Measurements from ENCODE around the gene HOXD9. TPM values are rescaled to one million over a fixed set of nuclear protein-coding genes. Genes with fewer than 3 reads are reported as not detected.
A peak's percentile ranks its signal among the peaks of the same experiment; 100 is the strongest.

Gene HOXD9
- polyA plus RNA-seq, 1 of the 3 experiments (the other 2 are of a cell fraction): 4.8 TPM

GRCh38 chr2:176087330-176088047 is 35.0 kb upstream of the HOXD9 start:
- Histone ChIP-seq H3K27me3 (ENCODE audit: insufficient read depth) (peaks cover 97% of the 10 kb centered on the region), H4K20me1 (ENCODE audit: insufficient read depth) (0 out of 2 replicates have a peak, but pooled peaks cover 8% of the 10 kb centered on the region), H3K4me3 (ENCODE audit: low read depth in 2 of 2, low read length in 1 of 2) (peak overlapping the region; percentile 40 to 52; a peak in 2 of 4 replicates), H3K4me2 (peak overlapping the region; percentile 66), H3K9ac (no peak overlapping the region), H3K27ac (ENCODE audit: low read depth in 2 of 2, low read length in 1 of 2) (no peak overlapping the region), H3K79me2 (ENCODE audit: insufficient read depth) (no peaks in the 10 kb centered on the region), H3K9me2 (no peaks in the 10 kb centered on the region), H2AFZ (ENCODE audit: low read depth) (no peak overlapping the region), H3K9me3 (no peaks in the 10 kb centered on the region), H3K36me3 (replicated peaks in 1 of 2; ENCODE audit: control insufficient read depth in 1 of 2, insufficient read depth in 2 of 2, low read length in 1 of 2) (no peaks in the 10 kb centered on the region), H3K4me1 (ENCODE audit: control insufficient read depth in 1 of 2, insufficient read depth in 2 of 2, low read depth in 1 of 2, low read length in 1 of 2) (peaks cover 0 to 26% of the 10 kb centered on the region in 2 experiments; a peak in 1 of 4 replicates), H3F3A (replicated peaks; ENCODE audit: insufficient read depth) (no peaks in the 10 kb centered on the region)
- CTCF ChIA-PET: interaction anchor here (0.6 to 13.5 kb wide), 34 partner anchors 7 to 1394 kb away, joined by 3 to 264 read pairs (median 5); partner anchors contain the start of genes HOXD10, HOXD11, HOXD12 and HOXD13
- TF ChIP-seq FOXJ3 (CRISPR knock-in tag; IDR thresholded peaks at IDR 0.05) (no peak), REST (IDR thresholded peaks at IDR 0.05; ENCODE audit: low read depth, low read length) (no peak), CTCF (IDR thresholded peaks at IDR 0.05) (no peak), FOSL2 (IDR thresholded peaks at IDR 0.05; ENCODE audit: borderline replicate concordance, low read depth) (no peak), GABPA (IDR thresholded peaks at IDR 0.05; ENCODE audit: low read depth) (no peak), RAD21 (IDR thresholded peaks at IDR 0.05; ENCODE audit: low read length) (no peak), USF2 (IDR thresholded peaks at IDR 0.05; ENCODE audit: borderline replicate concordance, low read depth, low read length) (no peak), PBX3 (IDR thresholded peaks at IDR 0.05) (no peak), NRF1 (IDR thresholded peaks at IDR 0.05; ENCODE audit: low read depth, low read length) (no peak), TAF1 (IDR thresholded peaks at IDR 0.05; ENCODE audit: borderline replicate concordance, low read depth, low read length) (no peak), GATA2 (CRISPR knock-in tag; IDR thresholded peaks at IDR 0.05) (no peak), USF1 (IDR thresholded peaks at IDR 0.05; ENCODE audit: borderline replicate concordance, low read depth) (no peak), IRF3 (IDR thresholded peaks at IDR 0.05; ENCODE audit: low read depth, low read length) (no peak), EP300 (IDR thresholded peaks at IDR 0.05; ENCODE audit: borderline replicate concordance in 1 of 2, low read depth in 1 of 2, low read length in 1 of 2) (no peak)
- no peak for DNase-seq
- POLR2A ChIA-PET: no interaction called here
- 86% methylated on average over 19 of the region's 29 CpGs for WGBS (ENCODE audit: low lambda C conversion rate)
